NT2/D1 (cell line): Measurements from ENCODE around the gene DUSP16.
"Not testable (repeated sequence)": the region's sequence is repeated elsewhere in the genome, so short reads cannot be mapped to it uniquely, and the experiment has no call there.

ENCODE experiments used
- YY1 ChIP-seq: IDR thresholded peaks from 2 replicates; pipeline ENCODE4 v1.6.1; 2011; ENCODE audit not compliant: insufficient read length, insufficient read depth
- ZNF274 ChIP-seq: IDR thresholded peaks from 2 replicates; pipeline ENCODE4 v1.6.1; 2011; ENCODE audit warnings: mild to moderate bottlenecking, low read depth, low read length

- not testable (repeated sequence) for TF ChIP-seq YY1, ZNF274
These were observed 3.3 kb upstream of the DUSP16 start for GRCh38 chr12:12565971-12566370.
